Neural cell (in vitro differentiated cells): ENCODE measurements around the gene CTDP1. TPM values are rescaled to one million over a fixed set of nuclear protein-coding genes. Genes with fewer than 3 reads are reported as not detected.

Source experiments
- H2AFZ ChIP-seq: fragments of 200-600, 300-800 bp; sonication (generic), shearing (Covaris generic); 2 replicates; pipeline ENCODE4 v1.6.0; 2014; ENCODE audit warnings: low read depth, mild to moderate bottlenecking, antibody characterized with exemption, low read length, moderate library complexity
- H3F3A ChIP-seq: fragments of 200-600 bp; shearing (Covaris generic); 2 replicates; pipeline ENCODE4 v1.6.1; 2016; ENCODE audit warnings: mild to moderate bottlenecking, moderate library complexity, mixed read lengths, antibody characterized with exemption, low read length; ENCODE audit not compliant: insufficient read depth, poor library complexity, severe bottlenecking
- H3K27ac ChIP-seq: fragments of 200-600, 300-800 bp; sonication (generic), shearing (Covaris generic); 2 replicates; pipeline ENCODE4 v1.5.1; 2014; ENCODE audit warnings: mild to moderate bottlenecking, low read length, moderate library complexity
- H3K27me3 ChIP-seq: fragments of 300-800, 200-600 bp; sonication (generic), shearing (Covaris generic); 2 replicates; pipeline ENCODE4 v1.6.0; 2014; ENCODE audit warnings: mild to moderate bottlenecking, low read depth, low read length, moderate library complexity; ENCODE audit not compliant: insufficient read depth
- H3K36me3 ChIP-seq: fragments of 300-800, 200-600 bp; sonication (generic), shearing (Covaris generic); 2 replicates; pipeline ENCODE4 v1.5.1; 2014; ENCODE audit warnings: mild to moderate bottlenecking, antibody characterized with exemption, low read length, moderate library complexity; ENCODE audit not compliant: insufficient read depth
- H3K4me2 ChIP-seq: fragments of 300-800, 200-600 bp; sonication (generic), shearing (Covaris generic); 2 replicates; pipeline ENCODE4 v1.6.0; 2014; ENCODE audit warnings: mild to moderate bottlenecking, low read length
- H3K4me3 ChIP-seq: fragments of 300-800, 200-600 bp; sonication (generic), shearing (Covaris generic); 2 replicates; pipeline ENCODE4 v1.5.1; 2014; ENCODE audit warnings: mild to moderate bottlenecking, low read length, moderate library complexity
- H3K79me2 ChIP-seq: fragments of 200-600 bp; shearing (Covaris generic); replicated peaks from 2 replicates; pipeline ENCODE4 v1.6.0; 2014; ENCODE audit warnings: mild to moderate bottlenecking, low read length, moderate library complexity; ENCODE audit not compliant: insufficient read depth
- H3K9ac ChIP-seq: fragments of 300-800, 200-600 bp; sonication (generic), shearing (Covaris generic); 2 replicates; pipeline ENCODE4 v1.6.1; 2016; ENCODE audit warnings: mild to moderate bottlenecking, low read length, mixed read lengths
- H3K9me2 ChIP-seq: fragments of 200-600 bp; shearing (Covaris generic); 2 replicates; pipeline ENCODE4 v1.6.1; 2016; ENCODE audit warnings: mild to moderate bottlenecking, low read length, mixed read lengths; ENCODE audit not compliant: insufficient read depth
- H3K9me3 ChIP-seq: fragments of 200-600, 300-800 bp; sonication (generic), shearing (Covaris generic); 2 replicates; pipeline ENCODE4 v1.6.1; 2016; ENCODE audit warnings: mild to moderate bottlenecking, mixed run types, low read length, moderate library complexity, mixed read lengths
- H4K20me1 ChIP-seq: fragments of 200-600 bp; shearing (Covaris generic); 2 replicates; pipeline ENCODE4 v1.6.1; 2016; ENCODE audit warnings: mild to moderate bottlenecking, mixed run types; ENCODE audit not compliant: insufficient read depth
- CTCF ChIP-seq: fragments of 450-650 bp; IDR thresholded peaks from 2 replicates; pipeline ENCODE4 v1.5.1; 2014; ENCODE audit warnings: antibody characterized with exemption, mild to moderate bottlenecking, moderate library complexity; ENCODE audit not compliant: poor library complexity, severe bottlenecking
- EP300 ChIP-seq: fragments of 450-650 bp; conservative IDR thresholded peaks from 2 replicates; pipeline ENCODE4 v1.6.1; 2014; ENCODE audit warnings: antibody characterized with exemption, mild to moderate bottlenecking, moderate library complexity; ENCODE audit not compliant: poor library complexity, severe bottlenecking
- EZH2 ChIP-seq: fragments of 200-600, 300-800 bp; shearing (Covaris generic), sonication (generic); IDR thresholded peaks from 2 replicates; pipeline ENCODE4 v1.6.1; 2014; ENCODE audit warnings: antibody characterized with exemption, low read length, borderline replicate concordance, mild to moderate bottlenecking; ENCODE audit not compliant: insufficient read depth, poor library complexity, severe bottlenecking
- MXI1 ChIP-seq: fragments of 450-650 bp; conservative IDR thresholded peaks from 2 replicates; pipeline ENCODE4 v1.6.1; 2014; ENCODE audit warnings: antibody characterized with exemption, mild to moderate bottlenecking; ENCODE audit not compliant: poor library complexity, severe bottlenecking
- POLR2AphosphoS5 ChIP-seq: IDR thresholded peaks from 2 replicates; pipeline ENCODE4 v1.6.1; 2012
- RAD21 ChIP-seq: fragments of 450-650 bp; conservative IDR thresholded peaks from 2 replicates; pipeline ENCODE4 v1.6.1; 2014; ENCODE audit warnings: antibody characterized with exemption, mild to moderate bottlenecking, moderate library complexity
- REST ChIP-seq: IDR thresholded peaks from 2 replicates; pipeline ENCODE4 v1.6.1; 2012; ENCODE audit warnings: borderline replicate concordance
- SMC3 ChIP-seq: fragments of 450-650 bp; conservative IDR thresholded peaks from 2 replicates; pipeline ENCODE4 v1.6.1; 2014; ENCODE audit warnings: antibody characterized with exemption, mild to moderate bottlenecking, moderate library complexity; ENCODE audit not compliant: poor library complexity
- TAF1 ChIP-seq: IDR thresholded peaks from 2 replicates; pipeline ENCODE4 v1.6.1; 2012; ENCODE audit warnings: low read depth
- polyA plus RNA-seq: library from polyadenylated mRNA; depleted of rRNA; stranded (reverse); fragments of >200 nt; gene quantifications from 2 replicates; pipeline ENCODE4 v1.2.3, GENCODE V29; 2014

The CTDP1 gene
- polyA plus RNA-seq, 1 donor from 2014 or later: 22.3 TPM

- H3K9me3 ChIP-seq: no peaks in the 10 kb centered on the region
- no peak for TF ChIP-seq MXI1
- no peak for TF ChIP-seq POLR2AphosphoS5
- no peak for TF ChIP-seq RAD21
- TF ChIP-seq SMC3: no peak
- TF ChIP-seq REST: no peak
- no peak for TF ChIP-seq EP300
- TF ChIP-seq TAF1: no peak
- TF ChIP-seq EZH2: no peak
- H3F3A ChIP-seq: no peaks in the 10 kb centered on the region
- no peaks in the 10 kb centered on the region for H3K9me2 ChIP-seq
- H4K20me1 ChIP-seq: no peaks in the 10 kb centered on the region
- H3K79me2 ChIP-seq: peaks cover 7% of the 10 kb centered on the region
- no peak overlapping the region for H3K4me2 ChIP-seq
- H3K4me3 ChIP-seq: no peak overlapping the region
- H3K27me3 ChIP-seq: no peaks in the 10 kb centered on the region
- H2AFZ ChIP-seq: no peak overlapping the region
- H3K27ac ChIP-seq: no peak overlapping the region
- H3K9ac ChIP-seq: no peak overlapping the region
- no peaks in the 10 kb centered on the region for H3K36me3 ChIP-seq
These were observed 11.2 kb downstream of the CTDP1 start for GRCh38 chr18:79690586-79691482.

- H3K79me2 ChIP-seq: peaks cover 7% of the 10 kb centered on the region
- no peaks in the 10 kb centered on the region for H3K36me3 ChIP-seq
- no peak overlapping the region for H3K4me2 ChIP-seq
- H3K27ac ChIP-seq: no peak overlapping the region
- no peaks in the 10 kb centered on the region for H3K9me2 ChIP-seq
- no peak overlapping the region for H2AFZ ChIP-seq
- no peak for TF ChIP-seq EZH2
- no peak for TF ChIP-seq TAF1
- TF ChIP-seq CTCF: no peak
- TF ChIP-seq REST: no peak
- no peak for TF ChIP-seq SMC3
- no peak for TF ChIP-seq RAD21
- TF ChIP-seq MXI1: no peak
- TF ChIP-seq EP300: no peak
- TF ChIP-seq POLR2AphosphoS5: no peak
- H3K4me3 ChIP-seq: no peak overlapping the region
- no peaks in the 10 kb centered on the region for H3K9me3 ChIP-seq
- H3K9ac ChIP-seq: no peak overlapping the region
- no peaks in the 10 kb centered on the region for H3K27me3 ChIP-seq
- H3F3A ChIP-seq: no peaks in the 10 kb centered on the region
- no peaks in the 10 kb centered on the region for H4K20me1 ChIP-seq
These were observed 12.5 kb downstream of the CTDP1 start for GRCh38 chr18:79692056-79692455.
